K562 (cell line): ENCODE measurements around the gene BAZ2A. TPM values are rescaled to one million over a fixed set of nuclear protein-coding genes. Genes with fewer than 3 reads are reported as not detected.

ENCODE experiments used
- ADNP ChIP-seq: fragments of 200-800 bp; sonication (Bioruptor generic); IDR thresholded peaks from 2 replicates; pipeline ENCODE4 v1.6.1; 2016; ENCODE audit warnings: missing genetic modification characterization, missing compliant biosample characterization
- CHD1 ChIP-seq: fragments of 200-600 bp; sonication (generic); IDR thresholded peaks from one replicate; pipeline ENCODE4 v1.6.1; 2012; ENCODE audit warnings: mild to moderate bottlenecking, moderate library complexity, low read length, inconsistent platforms
- EZH2 ChIP-seq: IDR thresholded peaks from 2 replicates; pipeline ENCODE4 v1.6.1; 2012; ENCODE audit warnings: low read depth, mild to moderate bottlenecking, inconsistent platforms, low read length, borderline replicate concordance
- FOXJ2 ChIP-seq: fragments of 200-800 bp; sonication (Bioruptor generic); IDR thresholded peaks from 2 replicates; pipeline ENCODE4 v1.6.1; 2016; ENCODE audit warnings: missing genetic modification characterization, missing compliant biosample characterization
- GTF2A2 ChIP-seq: IDR thresholded peaks from 2 replicates; pipeline ENCODE4 v1.6.1; 2016; ENCODE audit warnings: mild to moderate bottlenecking, missing genetic modification characterization, missing compliant biosample characterization
- HDGF ChIP-seq: fragments of 450-650 bp; IDR thresholded peaks from 2 replicates; pipeline ENCODE4 v1.6.1; 2016
- IFI16 ChIP-seq: fragments of 250-450 bp; sonication (Bioruptor Pico); IDR thresholded peaks from 2 replicates; pipeline ENCODE4 v2.1.2; 2022; ENCODE audit warnings: mild to moderate bottlenecking, inconsistent platforms
- KHSRP ChIP-seq: fragments of 450-650 bp; IDR thresholded peaks from 2 replicates; pipeline ENCODE4 v1.6.1; 2017
- MAZ ChIP-seq, 2 experiments: fragments of 450-650 bp in 1 of 2; sonication (generic) in 1 of 2; formaldehyde crosslinking; IDR thresholded peaks in 1 of 2; conservative IDR thresholded peaks in 1 of 2; 2 replicates each; pipeline versions ENCODE4 v1.4.0 to v1.5.0; 2020; ENCODE audit warnings: mild to moderate bottlenecking in 1 of 2, missing genetic modification reagents in 1 of 2
- MCM7 ChIP-seq, 2 experiments: fragments of 450-650 bp; IDR thresholded peaks; 2 replicates each; pipeline ENCODE4 v1.6.1; 2016 to 2018
- MYC ChIP-seq, 2 experiments: fragments of 250-450 bp in 1 of 2; sonication (Bioruptor Pico) in 1 of 2; IDR thresholded peaks; 2 replicates each; pipeline versions ENCODE4 v1.5.1 to v1.6.1; 2012 to 2021; ENCODE audit warnings: low read depth in 2 of 2, borderline replicate concordance in 1 of 2, improper control_type of control experiment in 1 of 2, low read length in 1 of 2, mild to moderate bottlenecking in 1 of 2, moderate library complexity in 1 of 2
- NR1H2 ChIP-seq: sonication (generic); formaldehyde crosslinking; IDR thresholded peaks from 2 replicates; pipeline ENCODE4 v1.4.0; 2020; ENCODE audit warnings: mild to moderate bottlenecking, missing genetic modification reagents
- SAP30 ChIP-seq: fragments of 200-600 bp; sonication (generic); IDR thresholded peaks from 2 replicates; pipeline ENCODE4 v1.6.1; 2012; ENCODE audit warnings: borderline replicate concordance, low read depth, mild to moderate bottlenecking, moderate library complexity, low read length, control low read depth, inconsistent platforms; ENCODE audit not compliant: insufficient read depth, poor library complexity, severe bottlenecking
- SMARCE1 ChIP-seq: fragments of 450-650 bp; IDR thresholded peaks from 2 replicates; pipeline ENCODE4 v1.7.1; 2016; ENCODE audit warnings: mild to moderate bottlenecking
- ZEB2 ChIP-seq: fragments of 450-650 bp; IDR thresholded peaks from 2 replicates; pipeline ENCODE4 v1.6.1; 2016
- ZNF3 ChIP-seq: fragments of 250-450 bp; sonication (Bioruptor Pico); IDR thresholded peaks from 2 replicates; pipeline ENCODE4 v1.5.0; 2021; ENCODE audit warnings: mild to moderate bottlenecking, moderate library complexity
- ZNF384 ChIP-seq: IDR thresholded peaks from 2 replicates; pipeline ENCODE4 v1.6.1; 2012; ENCODE audit warnings: low read depth, low read length, improper control_type of control experiment
- ZNF561 ChIP-seq: fragments of 450-650 bp; formaldehyde crosslinking; conservative IDR thresholded peaks from 2 replicates; pipeline ENCODE4 v1.4.0; 2020; ENCODE audit warnings: mild to moderate bottlenecking, moderate library complexity
- polyA plus RNA-seq, 8 experiments: library from polyadenylated mRNA; depleted of rRNA in 4 of 8; stranded (reverse) in 5 of 8; unstranded in 3 of 8; fragments of >200 nt; fragmentation: Nextera tagmentation in 2 of 8; fragmentation: Illumina TruSeq in 1 of 8; extraction: Ambion mirVana in 2 of 8; extraction: Trizol in 1 of 8; gene quantifications; 2 replicates each; pipeline versions ENCODE4 v1.2.1 to v1.2.3, GENCODE V29; 2011 to 2014; ENCODE audit warnings: inconsistent platforms in 1 of 8, missing spikeins in 1 of 8
- total RNA-seq, 7 experiments: library from RNA; depleted of rRNA in 6 of 7; stranded (reverse); fragments of >200 nt in 6 of 7; fragmentation: Illumina TruSeq in 2 of 7; extraction: Trizol in 2 of 7; gene quantifications; 2 replicates each; pipeline versions ENCODE4 v1.2.1 to v1.2.3, GENCODE V29; 2011 to 2021; ENCODE audit warnings: low replicate concordance in 1 of 7
- TF ChIP-seq, protein P1 (sequence below), 2 experiments: fragments of 450-650 bp; IDR thresholded peaks; 2 replicates each; pipeline ENCODE4 v1.6.1; 2018; ENCODE audit warnings: mild to moderate bottlenecking in 2 of 2, low read depth in 1 of 2; ENCODE audit not compliant: partially characterized antibody in 2 of 2
- TF ChIP-seq, protein P2 (sequence below): fragments of 450-650 bp; formaldehyde crosslinking; IDR thresholded peaks from 2 replicates; pipeline ENCODE4 v1.4.0; 2020; ENCODE audit warnings: mild to moderate bottlenecking, mixed read lengths
- TF ChIP-seq, protein P3 (sequence below): fragments of 450-650 bp; formaldehyde crosslinking; IDR thresholded peaks from 2 replicates; pipeline ENCODE4 v1.4.0; 2020; ENCODE audit warnings: mild to moderate bottlenecking, moderate library complexity

BAZ2A gene
- total and polyA plus RNA-seq, 9 of the 15 experiments (the other 6 are each of a cell fraction or from before 2014, with no cell fraction given): 4.5 to 86.4 (median 26.2) TPM

DNA sequence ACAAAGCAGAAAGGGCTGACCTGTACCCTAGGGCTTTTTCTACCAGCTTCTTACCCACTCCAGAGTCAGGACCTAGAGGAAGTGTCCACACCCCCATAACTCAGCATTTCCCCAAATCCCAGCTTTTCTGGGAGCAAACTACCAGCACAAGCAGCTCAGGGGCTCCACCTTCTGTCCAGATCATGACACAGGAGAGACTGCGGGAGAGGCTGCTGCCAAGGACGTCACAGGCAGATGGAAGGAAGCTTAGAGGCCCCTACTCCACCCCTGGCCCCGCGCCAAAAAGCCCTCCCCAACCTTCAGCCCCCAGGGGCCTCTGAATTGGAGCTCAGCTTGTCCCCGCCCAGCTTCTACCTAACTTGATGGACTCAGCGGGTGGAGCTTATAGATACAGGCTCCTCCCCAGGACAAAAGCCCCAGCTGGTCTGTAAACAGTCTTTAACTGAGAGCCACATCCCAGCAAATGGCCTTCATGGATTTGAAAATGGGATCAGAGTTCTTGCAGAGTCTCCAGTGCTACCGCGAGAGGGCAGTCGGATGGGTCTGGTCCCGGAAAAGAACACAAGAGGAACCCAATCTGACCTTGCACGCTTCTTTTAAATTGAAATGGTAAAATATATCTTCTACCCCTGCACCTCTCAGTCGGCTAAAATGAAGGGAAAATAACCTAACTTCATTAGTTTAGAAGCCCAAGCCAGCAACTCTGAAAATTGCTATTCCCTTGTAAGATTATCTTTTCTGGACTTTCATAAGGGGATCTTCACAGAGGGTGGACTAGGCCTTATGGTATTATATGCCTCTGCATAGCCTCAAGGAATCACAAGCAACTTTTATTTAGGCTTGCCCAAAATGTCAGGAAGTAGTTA lies 6.8 kb upstream of the BAZ2A start (continued):
- TF ChIP-seq SAP30 (no peak), ZNF3 (CRISPR knock-in tag) (no peak), IFI16 (no peak), GTF2A2 (tag) (no peak), CHD1 (no peak), MAZ (CRISPR knock-in tag; conservative IDR thresholded peaks at IDR 0.05 in 1 of 2, IDR thresholded peaks at IDR 0.05 in 1 of 2) (peak; percentile 91 to 99), ADNP (tag) (no peak), KHSRP (no peak), ZEB2 (no peak), HDGF (no peak), FOXJ2 (tag) (no peak), MYC (IDR thresholded peaks at IDR 0.05; ENCODE audit: low read depth, low read length) (peak; percentile 49; the same call in 1 of the 2 replicates), MYC (CRISPR knock-in tag; IDR thresholded peaks at IDR 0.05; ENCODE audit: borderline replicate concordance, low read depth) (no peak), MCM7 (IDR thresholded peaks at IDR 0.05) (no peak), SMARCE1 (no peak), ZNF561 (no peak), EZH2 (no peak), NR1H2 (CRISPR knock-in tag) (no peak), ZNF384 (no peak; the same call in 1 of the 2 replicates)
- TF ChIP-seq, protein P1, sequence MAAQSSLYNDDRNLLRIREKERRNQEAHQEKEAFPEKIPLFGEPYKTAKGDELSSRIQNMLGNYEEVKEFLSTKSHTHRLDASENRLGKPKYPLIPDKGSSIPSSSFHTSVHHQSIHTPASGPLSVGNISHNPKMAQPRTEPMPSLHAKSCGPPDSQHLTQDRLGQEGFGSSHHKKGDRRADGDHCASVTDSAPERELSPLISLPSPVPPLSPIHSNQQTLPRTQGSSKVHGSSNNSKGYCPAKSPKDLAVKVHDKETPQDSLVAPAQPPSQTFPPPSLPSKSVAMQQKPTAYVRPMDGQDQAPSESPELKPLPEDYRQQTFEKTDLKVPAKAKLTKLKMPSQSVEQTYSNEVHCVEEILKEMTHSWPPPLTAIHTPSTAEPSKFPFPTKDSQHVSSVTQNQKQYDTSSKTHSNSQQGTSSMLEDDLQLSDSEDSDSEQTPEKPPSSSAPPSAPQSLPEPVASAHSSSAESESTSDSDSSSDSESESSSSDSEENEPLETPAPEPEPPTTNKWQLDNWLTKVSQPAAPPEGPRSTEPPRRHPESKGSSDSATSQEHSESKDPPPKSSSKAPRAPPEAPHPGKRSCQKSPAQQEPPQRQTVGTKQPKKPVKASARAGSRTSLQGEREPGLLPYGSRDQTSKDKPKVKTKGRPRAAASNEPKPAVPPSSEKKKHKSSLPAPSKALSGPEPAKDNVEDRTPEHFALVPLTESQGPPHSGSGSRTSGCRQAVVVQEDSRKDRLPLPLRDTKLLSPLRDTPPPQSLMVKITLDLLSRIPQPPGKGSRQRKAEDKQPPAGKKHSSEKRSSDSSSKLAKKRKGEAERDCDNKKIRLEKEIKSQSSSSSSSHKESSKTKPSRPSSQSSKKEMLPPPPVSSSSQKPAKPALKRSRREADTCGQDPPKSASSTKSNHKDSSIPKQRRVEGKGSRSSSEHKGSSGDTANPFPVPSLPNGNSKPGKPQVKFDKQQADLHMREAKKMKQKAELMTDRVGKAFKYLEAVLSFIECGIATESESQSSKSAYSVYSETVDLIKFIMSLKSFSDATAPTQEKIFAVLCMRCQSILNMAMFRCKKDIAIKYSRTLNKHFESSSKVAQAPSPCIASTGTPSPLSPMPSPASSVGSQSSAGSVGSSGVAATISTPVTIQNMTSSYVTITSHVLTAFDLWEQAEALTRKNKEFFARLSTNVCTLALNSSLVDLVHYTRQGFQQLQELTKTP (IDR thresholded peaks at IDR 0.05; ENCODE audit: low read depth in 1 of 2, partially characterized antibody in 2 of 2): peak in 1 of 2 experiments; percentile 30
- TF ChIP-seq, protein P2, sequence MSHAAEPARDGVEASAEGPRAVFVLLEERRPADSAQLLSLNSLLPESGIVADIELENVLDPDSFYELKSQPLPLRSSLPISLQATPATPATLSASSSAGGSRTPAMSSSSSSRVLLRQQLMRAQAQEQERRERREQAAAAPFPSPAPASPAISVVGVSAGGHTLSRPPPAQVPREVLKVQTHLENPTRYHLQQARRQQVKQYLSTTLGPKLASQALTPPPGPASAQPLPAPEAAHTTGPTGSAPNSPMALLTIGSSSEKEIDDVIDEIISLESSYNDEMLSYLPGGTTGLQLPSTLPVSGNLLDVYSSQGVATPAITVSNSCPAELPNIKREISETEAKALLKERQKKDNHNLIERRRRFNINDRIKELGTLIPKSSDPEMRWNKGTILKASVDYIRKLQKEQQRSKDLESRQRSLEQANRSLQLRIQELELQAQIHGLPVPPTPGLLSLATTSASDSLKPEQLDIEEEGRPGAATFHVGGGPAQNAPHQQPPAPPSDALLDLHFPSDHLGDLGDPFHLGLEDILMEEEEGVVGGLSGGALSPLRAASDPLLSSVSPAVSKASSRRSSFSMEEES (CRISPR knock-in tag): no peak
- TF ChIP-seq, protein P3, sequence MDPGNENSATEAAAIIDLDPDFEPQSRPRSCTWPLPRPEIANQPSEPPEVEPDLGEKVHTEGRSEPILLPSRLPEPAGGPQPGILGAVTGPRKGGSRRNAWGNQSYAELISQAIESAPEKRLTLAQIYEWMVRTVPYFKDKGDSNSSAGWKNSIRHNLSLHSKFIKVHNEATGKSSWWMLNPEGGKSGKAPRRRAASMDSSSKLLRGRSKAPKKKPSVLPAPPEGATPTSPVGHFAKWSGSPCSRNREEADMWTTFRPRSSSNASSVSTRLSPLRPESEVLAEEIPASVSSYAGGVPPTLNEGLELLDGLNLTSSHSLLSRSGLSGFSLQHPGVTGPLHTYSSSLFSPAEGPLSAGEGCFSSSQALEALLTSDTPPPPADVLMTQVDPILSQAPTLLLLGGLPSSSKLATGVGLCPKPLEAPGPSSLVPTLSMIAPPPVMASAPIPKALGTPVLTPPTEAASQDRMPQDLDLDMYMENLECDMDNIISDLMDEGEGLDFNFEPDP (CRISPR knock-in tag): no peak
